UCSD-AML1 (cell line): ENCODE results near the gene BRCA2.

ENCODE experiments used
- DNase-seq: peaks from one replicate; lab custom pipeline; 2025; ENCODE audit not compliant: unreplicated experiment; lab: John Stamatoyannopoulos, UW

The BRCA2 gene

GRCh38 chr13:32428581-32429432 is 113.5 kb downstream of the BRCA2 start:
- DNase-seq = no peak

- DNase-seq = no peak
These were observed 114.2 kb downstream of the BRCA2 start for GRCh38 chr13:32429433-32429909.

- peak; percentile 42 for DNase-seq
These were observed 114.9 kb downstream of the BRCA2 start for GRCh38 chr13:32430018-32430747.

GRCh38 chr13:32431361-32431760 is 116.1 kb downstream of the BRCA2 start:
- DNase-seq = no peak

GRCh38 chr13:32432856-32433255 is 117.5 kb downstream of the BRCA2 start:
- DNase-seq = no peak

GRCh38 chr13:32438871-32439270 is 123.6 kb downstream of the BRCA2 start:
- DNase-seq = no peak

GRCh38 chr13:32443111-32443510 is 127.8 kb downstream of the BRCA2 start:
- DNase-seq = no peak

GRCh38 chr13:32445461-32445860 is 130.2 kb downstream of the BRCA2 start:
- no peak for DNase-seq

- DNase-seq = no peak
These were observed 130.9 kb downstream of the BRCA2 start for GRCh38 chr13:32446220-32446619.

- no peak for DNase-seq
These were observed 131.6 kb downstream of the BRCA2 start for GRCh38 chr13:32446773-32447465.

- DNase-seq = no peak
These were observed 132.8 kb downstream of the BRCA2 start for GRCh38 chr13:32447894-32448623.

GRCh38 chr13:32448972-32449371 is 133.7 kb downstream of the BRCA2 start:
- DNase-seq = no peak
